PC-3 (cell line): ENCODE measurements around the gene SMG6. TPM values are rescaled to one million over a fixed set of nuclear protein-coding genes. Genes with fewer than 3 reads are reported as not detected.

Source experiments
- ATAC-seq: fragments of 200-7000 bp; cut with Tn5 transposase; 2 replicates; pipeline ENCODE4 v1.9.1; 2020; ENCODE audit warnings: mild to moderate bottlenecking, moderate library complexity
- BruUV-seq: library from RNA; stranded (reverse); fragments of 400-500 nt; replicated peaks from 2 replicates; lab custom pipeline; 2021; lab: Mats Ljungman, UMichigan
- CTCF ChIA-PET: fragments of 300-600 bp; sonication (Branson Sonifier 250); formaldehyde crosslinking; loops from one replicate; lab custom pipeline; 2022; ENCODE audit warnings: antibody characterized with exemption; lab: Charles Lee
- POLR2A ChIA-PET: fragments of 300-600 bp; sonication (Branson Sonifier 250); formaldehyde crosslinking; loops from one replicate; lab custom pipeline; 2022; ENCODE audit warnings: antibody characterized with exemption; ENCODE audit not compliant: unreplicated experiment; lab: Charles Lee
- DNase-seq: peaks from one replicate; pipeline ENCODE4 v3.0.0-alpha.2; 2015
- H2AFZ ChIP-seq: fragments of 300-600 bp; sonication (generic); 2 replicates; pipeline ENCODE4 v1.6.0; 2016; ENCODE audit warnings: antibody characterized with exemption, low read length
- H3F3A ChIP-seq: fragments of 300-600 bp; sonication (generic); one replicate; pipeline ENCODE4 v1.6.0; 2017; ENCODE audit warnings: antibody characterized with exemption, low read length, control low read depth, mild to moderate bottlenecking; ENCODE audit not compliant: unreplicated experiment
- H3K27ac ChIP-seq: fragments of 300-600 bp; sonication (generic); 2 replicates; pipeline ENCODE4 v1.5.1; 2016; ENCODE audit warnings: mild to moderate bottlenecking, low read length
- H3K27me3 ChIP-seq: fragments of 300-600 bp; sonication (generic); 2 replicates; pipeline ENCODE4 v1.6.1; 2016; ENCODE audit warnings: low read length, mixed read lengths
- H3K36me3 ChIP-seq: fragments of 300-600 bp; sonication (generic); 2 replicates; pipeline ENCODE4 v1.6.1; 2016; ENCODE audit warnings: low read depth, mixed run types, low read length, mixed read lengths
- H3K4me1 ChIP-seq: fragments of 300-600 bp; sonication (generic); 2 replicates; pipeline ENCODE4 v1.5.1; 2016; ENCODE audit warnings: low read length; ENCODE audit not compliant: insufficient read depth
- H3K4me2 ChIP-seq: fragments of 300-600 bp; sonication (generic); 2 replicates; pipeline ENCODE4 v1.6.0; 2016; ENCODE audit warnings: low read length
- H3K4me3 ChIP-seq: fragments of 300-600 bp; sonication (generic); 2 replicates; pipeline ENCODE4 v1.5.1; 2016; ENCODE audit warnings: mild to moderate bottlenecking, low read length, mixed read lengths
- H3K79me2 ChIP-seq: fragments of 300-600 bp; sonication (generic); 2 replicates; pipeline ENCODE4 v1.6.1; 2017; ENCODE audit warnings: low read length, mixed read lengths
- H3K9ac ChIP-seq: fragments of 300-600 bp; sonication (generic); 2 replicates; pipeline ENCODE4 v1.6.0; 2016; ENCODE audit warnings: mild to moderate bottlenecking, low read length
- H3K9me2 ChIP-seq: fragments of 300-600 bp; sonication (generic); replicated peaks from 2 replicates; pipeline ENCODE4 v1.6.1; 2016; ENCODE audit warnings: mixed run types, low read length, mixed read lengths
- H3K9me3 ChIP-seq: fragments of 300-600 bp; sonication (generic); 2 replicates; pipeline ENCODE4 v1.6.1; 2016; ENCODE audit warnings: low read length, mixed read lengths
- H4K20me1 ChIP-seq: fragments of 300-600 bp; sonication (generic); 2 replicates; pipeline ENCODE4 v1.6.1; 2016; ENCODE audit warnings: low read length, mixed read lengths
- CTCF ChIP-seq: fragments of 300-600 bp; sonication (generic); conservative IDR thresholded peaks from 2 replicates; pipeline ENCODE4 v1.5.1; 2017; ENCODE audit warnings: antibody characterized with exemption, low read depth, mild to moderate bottlenecking, low read length
- EZH2 ChIP-seq: fragments of 300-600 bp; sonication (generic); IDR thresholded peaks from one replicate; pipeline ENCODE4 v1.6.1; 2017; ENCODE audit warnings: antibody characterized with exemption, mild to moderate bottlenecking, low read length; ENCODE audit not compliant: unreplicated experiment
- EZH2phosphoT487 ChIP-seq: fragments of 300-600 bp; sonication (generic); IDR thresholded peaks from 2 replicates; pipeline ENCODE4 v1.6.1; 2018; ENCODE audit warnings: mild to moderate bottlenecking, antibody characterized with exemption, low read length, borderline replicate concordance
- intact Hi-C: fragments of 100-400 bp; cut with micrococcal nuclease; formaldehyde crosslinking; loops from 2 replicates; pipeline ENCODE4 v1.9.0; 2023
- total RNA-seq: library from RNA; depleted of rRNA; stranded (reverse); fragments of >200 nt; gene quantifications from 2 replicates; pipeline ENCODE4 v1.2.3, GENCODE V29; 2014

SMG6 gene
- total RNA-seq, 1 experiment from 2014 or later: 13.4 TPM

- Histone ChIP-seq H3K9me3 (no peaks in the 10 kb centered on the region), H3K36me3 (no peaks in the 10 kb centered on the region)
- no TSS peak for BruUV-seq
Observed at GRCh38 chr17:2084036-2084765, 219.4 kb downstream of the SMG6 start.

GRCh38 chr17:2083613-2084035, 220.0 kb downstream of the SMG6 start:
- TF ChIP-seq CTCF (no peak), EZH2 (no peak), EZH2phosphoT487 (no peak)
- Histone ChIP-seq H3K4me2 (peak overlapping the region; percentile 53), H3K4me3 (no peak overlapping the region), H3K79me2 (no peaks in the 10 kb centered on the region), H3K9me2 (no peaks in the 10 kb centered on the region), H3K36me3 (no peaks in the 10 kb centered on the region), H3F3A (no peaks in the 10 kb centered on the region), H2AFZ (no peak overlapping the region), H3K27me3 (no peaks in the 10 kb centered on the region), H3K9me3 (no peaks in the 10 kb centered on the region), H4K20me1 (no peaks in the 10 kb centered on the region), H3K4me1 (peaks cover 47% of the 10 kb centered on the region), H3K27ac (peak overlapping the region; percentile 94), H3K9ac (peak overlapping the region; percentile 68)
- ChIA-PET POLR2A (no interaction called here), CTCF (interaction anchor here (0.5 kb wide), 1 partner anchor 90 kb away, joined by 3 read pairs; no protein-coding TSS in a partner anchor)
- no TSS peak for BruUV-seq
- intact Hi-C loops: loop anchor here (10.0 kb wide), 1 partner anchor 91 kb away; no protein-coding TSS in a partner anchor
- DNase-seq (no peak), ATAC-seq (no peak)

More at GRCh38 chr17:2084036-2084765, 219.4 kb downstream of the SMG6 start:
- ATAC-seq (peak; percentile 61), DNase-seq (peak; percentile 67)
- Histone ChIP-seq H2AFZ (no peak overlapping the region), H3K4me2 (peak overlapping the region; percentile 53), H3K27me3 (no peaks in the 10 kb centered on the region), H3K9me2 (no peaks in the 10 kb centered on the region), H3K79me2 (no peaks in the 10 kb centered on the region), H3K4me1 (peaks cover 47% of the 10 kb centered on the region), H3K9ac (peak overlapping the region; percentile 68), H3K27ac (peak overlapping the region; percentile 94), H3K4me3 (peak overlapping the region; percentile 10; the same call in 1 of the 2 replicates), H4K20me1 (no peaks in the 10 kb centered on the region), H3F3A (no peaks in the 10 kb centered on the region)
- intact Hi-C loops: loop anchor here (10.0 kb wide), 1 partner anchor 91 kb away; no protein-coding TSS in a partner anchor
- CTCF ChIA-PET: interaction anchor here (0.5 kb wide), 1 partner anchor 89 kb away, joined by 3 read pairs; no protein-coding TSS in a partner anchor
- POLR2A ChIA-PET: no interaction called here
- TF ChIP-seq EZH2phosphoT487 (no peak), CTCF (no peak), EZH2 (no peak)
